Fibroblast of skin of right quadriceps (primary cell): ENCODE results near the gene SLC15A3.

Source experiments
- DNase-seq: peaks from one replicate; pipeline ENCODE4 v3.0.0-alpha.2; 2013

Gene SLC15A3

GRCh38 chr11:60951904-60952741, at the start of gene SLC15A3:
SLC15A3 (minus strand) TSS chr11:60952176; CDS start chr11:60951551, 625 bp downstream.
- DNase-seq = peak; percentile 34

- DNase-seq = no peak
Observed at GRCh38 chr11:61000426-61000825, 48.5 kb upstream of the SLC15A3 start.

- no peak for DNase-seq
Observed at GRCh38 chr11:60996381-60997138, 44.6 kb upstream of the SLC15A3 start.

GRCh38 chr11:60995798-60996197, 43.8 kb upstream of the SLC15A3 start:
- DNase-seq = no peak

- DNase-seq = no peak
Observed at GRCh38 chr11:60994541-60995080, 42.6 kb upstream of the SLC15A3 start.

- no peak for DNase-seq
Observed at GRCh38 chr11:60993615-60994014, 41.6 kb upstream of the SLC15A3 start.

GRCh38 chr11:60992842-60993409, 41.0 kb upstream of the SLC15A3 start:
- DNase-seq = no peak

GRCh38 chr11:60991457-60991856, 39.5 kb upstream of the SLC15A3 start:
- DNase-seq = no peak

GRCh38 chr11:60989093-60989650, 37.2 kb upstream of the SLC15A3 start:
- no peak for DNase-seq

GRCh38 chr11:60988658-60989057, 36.7 kb upstream of the SLC15A3 start:
- DNase-seq = no peak

GRCh38 chr11:60987577-60988277, 35.8 kb upstream of the SLC15A3 start:
- DNase-seq = no peak

GRCh38 chr11:60985991-60986915, 34.3 kb upstream of the SLC15A3 start:
- peak; percentile 49 for DNase-seq

GRCh38 chr11:60985501-60985900, 33.5 kb upstream of the SLC15A3 start:
- no peak for DNase-seq

- DNase-seq = no peak
Observed at GRCh38 chr11:60984636-60985035, 32.7 kb upstream of the SLC15A3 start.

GRCh38 chr11:60984149-60984548, 32.2 kb upstream of the SLC15A3 start:
- DNase-seq = no peak

GRCh38 chr11:60982184-60982583, 30.2 kb upstream of the SLC15A3 start:
- no peak for DNase-seq

- DNase-seq = no peak
Observed at GRCh38 chr11:60981515-60981914, 29.5 kb upstream of the SLC15A3 start.

- DNase-seq = no peak
Observed at GRCh38 chr11:60978546-60979380, 26.8 kb upstream of the SLC15A3 start.

GRCh38 chr11:60977836-60978235, 25.9 kb upstream of the SLC15A3 start:
- DNase-seq = no peak

GRCh38 chr11:60977224-60977623, 25.2 kb upstream of the SLC15A3 start:
- DNase-seq = no peak
